ENCODE measurements around the gene SPATA9.
A peak's percentile ranks its signal among the peaks of the same experiment; 100 is the strongest.

Gene SPATA9

DNA sequence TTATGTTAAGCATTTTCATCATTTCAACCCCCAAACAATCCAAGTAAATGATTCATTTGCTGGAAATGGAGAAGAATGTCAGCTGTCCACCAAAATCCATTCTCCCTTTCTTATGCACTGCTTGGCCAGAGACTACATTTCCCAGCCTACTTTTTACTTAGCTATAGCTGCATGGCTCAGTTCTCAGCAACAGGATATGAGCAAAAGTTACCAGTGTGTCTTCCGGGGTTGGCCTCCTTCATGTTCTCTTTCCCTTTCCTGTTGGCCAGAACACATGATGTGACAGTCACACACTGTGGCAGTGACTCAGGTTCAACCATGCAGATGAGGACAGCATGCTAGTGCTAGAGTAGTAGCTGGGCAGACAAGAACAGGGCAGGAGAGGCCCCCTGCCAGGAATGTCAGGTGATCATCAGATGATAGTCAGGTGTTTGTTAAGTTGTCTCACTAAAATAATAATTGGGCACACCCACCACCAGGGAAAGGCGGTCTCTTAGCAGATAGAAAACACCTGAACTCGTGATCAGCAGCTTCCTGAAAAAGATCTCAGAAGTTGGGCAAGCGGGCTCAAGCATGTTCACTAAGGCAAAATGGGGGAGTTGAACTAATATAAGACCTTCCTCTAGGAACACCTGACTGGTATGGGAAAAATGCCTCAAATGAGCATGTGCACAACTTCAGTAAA lies 50.7 kb downstream of the SPATA9 start:
- H3K4me2 ChIP-seq = peak overlapping the region; percentile 75
- H3K4me3 ChIP-seq = no peak overlapping the region
- no peaks in the 10 kb centered on the region; the same call in 1 of the 2 replicates for H3K9me3 ChIP-seq
- H3K36me3 ChIP-seq = no peaks in the 10 kb centered on the region
- no peaks in the 10 kb centered on the region for H4K20me1 ChIP-seq
- H3K9ac ChIP-seq = no peak overlapping the region
- peaks cover 47% of the 10 kb centered on the region for H3K4me1 ChIP-seq
- no peaks in the 10 kb centered on the region for H3K27me3 ChIP-seq
- peak overlapping the region; percentile 68; the same call in 1 of the 2 replicates for H3K27ac ChIP-seq
- TF ChIP-seq Cebpa-rat (IDR thresholded peaks at IDR 0.05) = no peak

DNA sequence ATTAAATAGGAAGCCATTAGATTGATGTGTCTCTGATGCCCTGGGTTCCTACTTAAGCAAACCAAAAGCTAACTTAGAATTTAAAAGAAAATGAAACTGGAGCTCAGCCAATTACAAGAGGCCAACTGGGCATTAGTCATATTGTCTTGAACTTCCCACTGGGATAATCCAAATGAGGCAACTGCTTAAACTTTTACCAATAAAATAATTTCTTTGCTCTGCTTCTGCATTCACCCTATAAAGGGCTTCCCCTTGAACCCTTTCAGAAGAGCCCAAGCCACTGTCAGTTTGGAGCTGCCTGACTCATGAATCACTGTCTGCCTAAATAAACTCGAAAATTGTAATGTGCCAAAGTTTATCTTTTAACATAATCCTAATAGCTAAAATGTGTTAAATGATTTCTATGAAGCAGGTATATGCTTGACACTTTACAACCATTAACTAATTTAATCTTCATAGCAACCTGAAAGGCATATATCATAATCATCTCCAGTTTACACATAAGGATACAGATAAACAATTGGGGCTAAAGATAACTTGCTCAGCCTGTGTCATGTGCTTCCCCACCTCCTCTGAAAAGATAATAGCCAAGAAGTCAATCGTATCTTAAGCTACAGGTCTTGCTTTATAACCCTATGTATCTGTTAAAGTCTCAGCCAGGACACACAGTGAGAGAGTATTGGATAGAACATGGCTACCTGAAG lies 51.4 kb downstream of the SPATA9 start:
- Histone ChIP-seq H3K4me2 (peak overlapping the region; percentile 75), H3K9me3 (no peaks in the 10 kb centered on the region; the same call in 1 of the 2 replicates), H4K20me1 (no peaks in the 10 kb centered on the region), H3K27me3 (no peaks in the 10 kb centered on the region), H3K27ac (peak overlapping the region; percentile 68; the same call in 1 of the 2 replicates), H3K4me1 (peaks cover 47% of the 10 kb centered on the region), H3K36me3 (no peaks in the 10 kb centered on the region), H3K9ac (no peak overlapping the region), H3K4me3 (no peak overlapping the region)
- no peak for TF ChIP-seq Cebpa-rat (IDR thresholded peaks at IDR 0.05)

DNA sequence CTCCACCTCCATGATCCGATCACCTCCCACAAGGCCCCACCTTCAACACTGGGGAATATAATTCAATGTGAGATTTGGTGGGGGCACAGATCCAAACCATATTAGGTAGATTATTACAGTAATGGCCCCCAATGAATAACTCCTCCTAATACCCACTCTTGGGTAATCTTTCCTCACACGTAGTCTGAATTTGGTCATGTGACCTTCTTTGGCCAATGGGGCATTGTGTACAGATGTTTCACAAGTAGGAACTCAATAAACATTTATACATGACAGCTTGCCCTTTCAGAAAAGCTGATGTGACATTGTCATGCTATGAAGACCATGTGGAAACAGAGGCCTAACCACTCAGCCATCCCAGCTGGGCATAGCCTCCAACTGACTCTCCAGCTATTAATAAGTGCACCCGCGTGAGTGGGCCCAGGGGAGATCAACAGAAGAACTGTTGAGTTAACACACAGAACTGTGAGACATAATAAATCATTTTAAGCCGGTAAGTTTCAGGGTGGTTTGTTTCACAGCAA lies 52.3 kb downstream of the SPATA9 start:
- Histone ChIP-seq H3K27ac (peak overlapping the region; percentile 68), H3K9ac (no peak overlapping the region), H4K20me1 (no peaks in the 10 kb centered on the region), H3K4me3 (no peak overlapping the region), H3K4me1 (peaks cover 47% of the 10 kb centered on the region), H3K4me2 (peak overlapping the region; percentile 75), H3K27me3 (no peaks in the 10 kb centered on the region), H3K9me3 (no peaks in the 10 kb centered on the region; the same call in 1 of the 2 replicates), H3K36me3 (no peaks in the 10 kb centered on the region)
- TF ChIP-seq Cebpa-rat (IDR thresholded peaks at IDR 0.05) = no peak

DNA sequence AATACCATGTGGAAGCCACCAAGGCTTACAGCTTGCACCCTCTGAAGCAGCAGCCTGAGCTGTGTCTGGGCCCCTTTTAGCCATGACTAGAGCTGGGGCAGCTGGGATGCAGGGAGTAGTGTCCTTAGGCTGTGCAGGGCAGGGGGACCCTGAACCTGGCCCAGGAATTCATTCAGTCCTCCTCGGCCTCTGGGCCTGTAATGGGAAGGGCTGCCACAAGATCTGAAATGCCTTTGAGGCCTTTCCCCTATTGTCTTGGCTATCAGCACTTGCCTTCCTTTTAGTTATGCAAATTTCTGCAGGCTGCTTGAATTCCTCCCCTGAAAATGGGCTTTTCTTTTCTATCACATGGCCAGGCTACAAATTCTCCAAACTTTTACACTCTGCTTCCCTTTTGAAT lies 53.9 kb downstream of the SPATA9 start:
- Histone ChIP-seq H3K4me3 (no peak overlapping the region), H3K27me3 (no peaks in the 10 kb centered on the region), H3K9ac (no peak overlapping the region), H3K36me3 (no peaks in the 10 kb centered on the region), H3K9me3 (no peaks in the 10 kb centered on the region; the same call in 1 of the 2 replicates), H3K27ac (peak overlapping the region; percentile 19; the same call in 1 of the 2 replicates), H4K20me1 (no peaks in the 10 kb centered on the region), H3K4me1 (peaks cover 47% of the 10 kb centered on the region), H3K4me2 (peak overlapping the region; percentile 31; the same call in 1 of the 2 replicates)
- no peak for TF ChIP-seq Cebpa-rat (IDR thresholded peaks at IDR 0.05)

DNA sequence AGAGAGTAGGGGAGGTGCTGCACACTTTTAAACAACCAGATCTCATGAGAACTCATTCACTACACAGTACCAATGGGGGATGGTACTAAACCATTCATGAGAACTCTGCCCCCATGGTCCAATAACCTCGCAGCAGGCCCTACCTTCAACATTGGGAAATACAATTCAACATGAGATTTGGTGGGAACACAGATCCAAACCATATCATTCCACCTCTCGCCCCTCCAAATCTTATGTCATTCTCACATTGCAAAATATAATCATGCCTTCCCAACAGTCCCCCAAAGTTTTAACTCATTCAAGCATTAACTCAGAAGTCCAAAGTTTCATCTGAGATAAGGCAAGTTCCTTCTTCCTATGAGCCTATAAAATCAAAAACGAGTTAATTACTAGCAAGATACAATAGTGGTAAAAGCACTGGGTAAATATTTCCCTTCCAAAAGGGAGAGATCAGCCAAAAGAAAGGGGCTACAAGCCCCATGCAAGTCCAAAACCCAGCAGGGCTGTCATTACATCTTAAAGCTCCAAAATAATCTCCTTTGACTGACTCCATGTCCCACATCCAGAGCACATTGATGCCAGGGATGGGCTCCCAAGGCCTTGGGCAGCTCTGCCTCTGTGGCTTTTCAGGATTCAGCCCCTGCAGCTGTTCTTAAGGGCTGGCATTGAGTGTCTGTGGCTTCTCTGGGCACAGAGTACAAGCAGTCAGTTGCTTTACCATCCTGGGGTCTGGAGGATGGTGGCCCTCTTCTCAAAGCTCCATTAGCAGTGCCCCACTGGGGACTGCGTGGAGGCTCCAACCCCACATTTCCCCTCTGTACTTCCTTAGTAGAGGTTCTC lies 54.6 kb downstream of the SPATA9 start:
- TF ChIP-seq Cebpa-rat (IDR thresholded peaks at IDR 0.05) = no peak
- peaks cover 51% of the 10 kb centered on the region for H3K4me1 ChIP-seq
- H3K9me3 ChIP-seq = no peaks in the 10 kb centered on the region; the same call in 1 of the 2 replicates
- H3K4me3 ChIP-seq = no peak overlapping the region
- no peaks in the 10 kb centered on the region for H3K36me3 ChIP-seq
- no peaks in the 10 kb centered on the region for H3K27me3 ChIP-seq
- H3K9ac ChIP-seq = no peak overlapping the region
- peak overlapping the region; percentile 31; the same call in 1 of the 2 replicates for H3K4me2 ChIP-seq
- H3K27ac ChIP-seq = peak overlapping the region; percentile 19; the same call in 1 of the 2 replicates
- no peaks in the 10 kb centered on the region for H4K20me1 ChIP-seq

DNA sequence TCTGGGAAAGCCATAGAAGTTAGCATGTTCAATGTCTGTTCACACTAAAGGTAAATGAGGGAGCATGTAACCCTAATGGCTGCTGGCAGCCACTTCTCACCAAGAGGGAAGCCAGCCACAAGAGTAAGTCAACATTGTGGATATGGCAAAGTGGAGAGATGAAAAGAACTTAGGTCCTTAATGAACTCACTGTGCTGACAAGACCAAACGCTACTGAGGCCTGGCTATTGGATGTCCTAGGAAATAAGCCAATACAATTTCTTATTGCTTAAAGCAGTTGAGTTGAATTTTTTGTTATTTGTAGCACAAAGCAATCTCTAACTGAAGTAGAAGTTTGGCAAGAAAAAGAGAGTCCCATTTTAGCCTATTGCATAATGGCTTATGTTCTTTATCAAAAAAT lies 56.1 kb downstream of the SPATA9 start:
- Histone ChIP-seq H3K4me3 (no peak overlapping the region), H3K4me1 (peaks cover 58% of the 10 kb centered on the region), H3K27ac (no peak overlapping the region), H4K20me1 (no peaks in the 10 kb centered on the region), H3K9ac (no peak overlapping the region), H3K4me2 (no peak overlapping the region), H3K36me3 (no peaks in the 10 kb centered on the region), H3K9me3 (no peaks in the 10 kb centered on the region; the same call in 1 of the 2 replicates), H3K27me3 (no peaks in the 10 kb centered on the region)
- no peak for TF ChIP-seq Cebpa-rat (IDR thresholded peaks at IDR 0.05)

DNA sequence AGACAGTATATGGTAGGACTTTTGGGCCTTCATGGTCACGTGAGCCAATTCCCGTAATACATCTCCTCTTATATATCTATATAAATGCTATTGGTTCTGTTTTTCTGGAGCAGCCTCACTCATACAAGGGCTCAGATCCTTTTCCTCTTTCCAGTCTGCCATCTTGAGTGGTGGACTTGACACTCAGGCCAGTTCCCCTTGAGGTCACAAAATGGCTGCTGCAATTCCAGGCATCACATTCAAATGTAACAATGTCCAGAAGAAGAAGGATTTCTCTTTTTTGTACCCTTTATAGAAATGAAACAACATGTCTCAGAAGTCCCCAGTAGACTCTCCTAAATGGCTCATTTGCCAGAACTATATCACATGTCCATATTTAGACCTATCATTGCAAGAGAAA lies 58.4 kb downstream of the SPATA9 start:
- no peaks in the 10 kb centered on the region; the same call in 1 of the 2 replicates for H3K9me3 ChIP-seq
- no peak overlapping the region for H3K27ac ChIP-seq
- H3K4me1 ChIP-seq = peaks cover 55% of the 10 kb centered on the region
- H3K4me3 ChIP-seq = no peak overlapping the region
- no peak overlapping the region for H3K4me2 ChIP-seq
- peaks cover 13% of the 10 kb centered on the region for H3K27me3 ChIP-seq
- no peaks in the 10 kb centered on the region for H4K20me1 ChIP-seq
- no peaks in the 10 kb centered on the region for H3K36me3 ChIP-seq
- no peak for TF ChIP-seq Cebpa-rat (IDR thresholded peaks at IDR 0.05)
- no peak overlapping the region for H3K9ac ChIP-seq

DNA sequence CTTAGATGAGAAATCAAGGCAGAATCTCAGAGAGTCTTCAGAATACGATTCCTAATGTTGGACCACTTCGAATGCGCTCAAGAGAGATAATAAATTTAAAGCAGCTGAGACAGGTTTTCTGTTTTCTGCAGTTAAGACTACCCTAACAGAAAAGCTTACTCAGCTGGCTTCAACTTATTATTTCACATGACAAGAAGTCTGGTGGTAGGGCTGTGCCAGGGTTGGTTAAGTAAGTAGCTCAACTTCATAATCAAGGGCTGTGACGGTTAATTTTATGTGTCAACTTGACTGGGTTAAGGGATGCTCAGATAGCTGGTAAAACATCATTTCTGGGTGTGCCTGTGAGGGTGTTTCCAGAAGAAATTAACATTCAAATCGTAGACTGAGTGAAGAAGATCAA lies 59.1 kb downstream of the SPATA9 start:
- Histone ChIP-seq H3K27ac (no peak overlapping the region), H3K9ac (no peak overlapping the region), H3K36me3 (no peaks in the 10 kb centered on the region), H3K4me2 (no peak overlapping the region), H3K4me1 (peaks cover 53% of the 10 kb centered on the region), H3K9me3 (no peaks in the 10 kb centered on the region; the same call in 1 of the 2 replicates), H4K20me1 (no peaks in the 10 kb centered on the region), H3K27me3 (peaks cover 20% of the 10 kb centered on the region), H3K4me3 (no peak overlapping the region)
- TF ChIP-seq Cebpa-rat (IDR thresholded peaks at IDR 0.05) = no peak

DNA sequence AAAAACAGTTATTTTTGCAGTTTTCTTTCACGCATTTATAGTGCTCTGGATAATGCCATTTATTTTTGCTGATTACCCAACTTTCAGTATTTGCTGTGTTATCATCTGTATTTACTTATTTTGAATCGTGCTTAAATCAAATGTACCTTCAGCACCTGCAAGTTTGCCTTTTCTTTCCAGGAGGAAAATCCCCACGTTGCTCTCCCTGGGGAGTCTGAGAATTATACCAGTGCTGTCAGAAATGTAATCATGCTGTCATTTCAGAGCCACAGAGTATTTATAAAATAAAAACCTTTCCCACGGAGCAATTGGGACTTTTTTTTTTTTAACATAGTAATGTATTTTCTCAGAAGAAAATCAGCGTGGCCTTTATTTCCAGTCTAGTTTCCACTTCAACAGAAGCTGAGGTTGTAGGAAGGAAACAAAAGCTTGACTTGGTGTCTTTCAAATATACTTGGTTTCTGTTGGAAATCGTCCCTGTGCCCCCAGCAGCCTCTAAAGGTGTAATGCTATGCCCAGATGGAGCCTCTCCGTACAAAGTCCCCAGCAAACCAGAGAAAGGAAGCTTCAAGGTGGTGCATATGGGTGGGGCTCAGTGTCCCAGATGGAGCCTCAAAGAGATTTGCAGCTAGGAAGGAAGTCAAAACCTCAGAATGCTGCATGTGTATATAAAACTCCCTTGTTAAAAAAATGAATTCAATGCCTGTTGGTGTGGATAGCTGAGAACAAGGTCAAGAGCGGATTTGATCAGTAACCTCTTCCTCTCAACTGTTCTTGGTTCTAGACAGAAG lies 60.8 kb downstream of the SPATA9 start:
- H3K27ac ChIP-seq = peak overlapping the region; percentile 96
- TF ChIP-seq Cebpa-rat (IDR thresholded peaks at IDR 0.05) = no peak
- H3K36me3 ChIP-seq = no peaks in the 10 kb centered on the region
- peaks cover 23% of the 10 kb centered on the region for H3K27me3 ChIP-seq
- no peaks in the 10 kb centered on the region for H3K9me3 ChIP-seq
- H4K20me1 ChIP-seq = no peaks in the 10 kb centered on the region
- H3K4me1 ChIP-seq = peaks cover 44% of the 10 kb centered on the region
- H3K4me3 ChIP-seq = peak overlapping the region; percentile 71
- H3K9ac ChIP-seq = peak overlapping the region; percentile 87
- H3K4me2 ChIP-seq = peak overlapping the region; percentile 96
